AG09319 (cell line): Measurements from ENCODE around the gene SMAP1.

Experiments used
- DNase-seq: peaks from one replicate; pipeline ENCODE4 v3.0.0-alpha.2; 2010; ENCODE audit warnings: low read depth; ENCODE audit errors: extremely low read depth
- CTCF ChIP-seq: IDR thresholded peaks from 2 replicates; pipeline ENCODE4 v1.5.1; 2011; ENCODE audit warnings: low read depth, mild to moderate bottlenecking, inconsistent platforms, low read length, moderate library complexity

Gene SMAP1

GRCh38 chr6:70680396-70680795 is 12.7 kb downstream of the SMAP1 start:
- TF ChIP-seq CTCF = no peak
- DNase-seq = no peak

- no peak for DNase-seq
- TF ChIP-seq CTCF = no peak
These were observed 17.3 kb downstream of the SMAP1 start for GRCh38 chr6:70684794-70685493.

- no peak for TF ChIP-seq CTCF
- DNase-seq = no peak
These were observed 18.0 kb downstream of the SMAP1 start for GRCh38 chr6:70685494-70686180.

- peak; percentile 59 for TF ChIP-seq CTCF
- no peak for DNase-seq
These were observed 19.0 kb downstream of the SMAP1 start for GRCh38 chr6:70686548-70687133.

- no peak for TF ChIP-seq CTCF
- DNase-seq = no peak
These were observed 26.2 kb downstream of the SMAP1 start for GRCh38 chr6:70693887-70694286.

GRCh38 chr6:70694371-70694770 is 26.7 kb downstream of the SMAP1 start:
- no peak for DNase-seq
- TF ChIP-seq CTCF = no peak
